PC-9 (cell line): Measurements from ENCODE around the gene ZSCAN4.

ENCODE experiments used
- CTCF ChIP-seq: fragments of 200-600 bp; sonication (generic); conservative IDR thresholded peaks from 2 replicates; pipeline ENCODE4 v1.6.1; 2017; ENCODE audit warnings: mixed run types, antibody characterized with exemption, mild to moderate bottlenecking, moderate library complexity
- EZH2 ChIP-seq: fragments of 200-600 bp; sonication (generic); IDR thresholded peaks from 2 replicates; pipeline ENCODE4 v1.8.0; 2017; ENCODE audit warnings: antibody characterized with exemption, low read depth

- TF ChIP-seq CTCF (no peak), EZH2 (no peak)
These were observed 32.9 kb downstream of the ZSCAN4 start for GRCh38 chr19:57701625-57702024.
